ENCODE data around the gene MAP3K20.
"Not testable (repeated sequence)": the region's sequence is repeated elsewhere in the genome, so short reads cannot be mapped to it uniquely, and the experiment has no call there.

The MAP3K20 gene

GRCh38 chr2:173205375-173205774 lies 129.7 kb downstream of the MAP3K20 start:
- Histone ChIP-seq H3K27me3 (no peaks in the 10 kb centered on the region), H3K4me3 (ENCODE audit: low read depth in 1 of 2, low read length in 1 of 2) (no peak overlapping the region), H3K36me3 (no peaks in the 10 kb centered on the region), H3K9me3 (no peaks in the 10 kb centered on the region), H3K4me1 (ENCODE audit: control insufficient read depth in 1 of 2, insufficient read depth in 1 of 2, low read depth in 1 of 2, low read length in 1 of 2) (no peaks in the 10 kb centered on the region), H3K27ac (no peak overlapping the region)
- TF ChIP-seq, protein P1, sequence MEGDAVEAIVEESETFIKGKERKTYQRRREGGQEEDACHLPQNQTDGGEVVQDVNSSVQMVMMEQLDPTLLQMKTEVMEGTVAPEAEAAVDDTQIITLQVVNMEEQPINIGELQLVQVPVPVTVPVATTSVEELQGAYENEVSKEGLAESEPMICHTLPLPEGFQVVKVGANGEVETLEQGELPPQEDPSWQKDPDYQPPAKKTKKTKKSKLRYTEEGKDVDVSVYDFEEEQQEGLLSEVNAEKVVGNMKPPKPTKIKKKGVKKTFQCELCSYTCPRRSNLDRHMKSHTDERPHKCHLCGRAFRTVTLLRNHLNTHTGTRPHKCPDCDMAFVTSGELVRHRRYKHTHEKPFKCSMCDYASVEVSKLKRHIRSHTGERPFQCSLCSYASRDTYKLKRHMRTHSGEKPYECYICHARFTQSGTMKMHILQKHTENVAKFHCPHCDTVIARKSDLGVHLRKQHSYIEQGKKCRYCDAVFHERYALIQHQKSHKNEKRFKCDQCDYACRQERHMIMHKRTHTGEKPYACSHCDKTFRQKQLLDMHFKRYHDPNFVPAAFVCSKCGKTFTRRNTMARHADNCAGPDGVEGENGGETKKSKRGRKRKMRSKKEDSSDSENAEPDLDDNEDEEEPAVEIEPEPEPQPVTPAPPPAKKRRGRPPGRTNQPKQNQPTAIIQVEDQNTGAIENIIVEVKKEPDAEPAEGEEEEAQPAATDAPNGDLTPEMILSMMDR (IDR thresholded peaks at IDR 0.05): no peak

DNA sequence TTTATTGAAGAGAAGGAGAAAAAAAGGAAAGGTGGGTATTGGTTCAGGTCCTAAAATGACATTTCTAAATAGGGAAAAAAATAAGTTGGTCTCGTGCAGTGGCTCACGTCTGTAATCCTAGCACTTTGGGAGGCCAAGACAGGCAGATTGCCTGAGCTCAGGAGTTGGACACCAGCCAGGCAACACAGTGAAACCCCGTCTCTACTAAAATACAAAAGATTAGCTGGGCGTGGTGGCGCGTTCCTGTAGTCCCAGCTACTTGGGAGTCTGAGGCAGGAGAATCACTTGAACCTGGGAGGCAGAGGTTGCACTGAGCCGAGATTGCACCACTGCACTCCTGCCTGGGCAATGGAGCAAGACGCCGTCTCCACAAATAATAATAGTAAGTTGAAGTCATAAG lies 131.5 kb downstream of the MAP3K20 start:
- not testable (repeated sequence) for H3K4me1 ChIP-seq (ENCODE audit: control insufficient read depth in 1 of 2, insufficient read depth in 1 of 2, low read depth in 1 of 2, low read length in 1 of 2); H3K36me3 ChIP-seq; H3K27ac ChIP-seq; H3K27me3 ChIP-seq; H3K4me3 ChIP-seq (ENCODE audit: low read depth in 1 of 2, low read length in 1 of 2); H3K9me3 ChIP-seq

DNA sequence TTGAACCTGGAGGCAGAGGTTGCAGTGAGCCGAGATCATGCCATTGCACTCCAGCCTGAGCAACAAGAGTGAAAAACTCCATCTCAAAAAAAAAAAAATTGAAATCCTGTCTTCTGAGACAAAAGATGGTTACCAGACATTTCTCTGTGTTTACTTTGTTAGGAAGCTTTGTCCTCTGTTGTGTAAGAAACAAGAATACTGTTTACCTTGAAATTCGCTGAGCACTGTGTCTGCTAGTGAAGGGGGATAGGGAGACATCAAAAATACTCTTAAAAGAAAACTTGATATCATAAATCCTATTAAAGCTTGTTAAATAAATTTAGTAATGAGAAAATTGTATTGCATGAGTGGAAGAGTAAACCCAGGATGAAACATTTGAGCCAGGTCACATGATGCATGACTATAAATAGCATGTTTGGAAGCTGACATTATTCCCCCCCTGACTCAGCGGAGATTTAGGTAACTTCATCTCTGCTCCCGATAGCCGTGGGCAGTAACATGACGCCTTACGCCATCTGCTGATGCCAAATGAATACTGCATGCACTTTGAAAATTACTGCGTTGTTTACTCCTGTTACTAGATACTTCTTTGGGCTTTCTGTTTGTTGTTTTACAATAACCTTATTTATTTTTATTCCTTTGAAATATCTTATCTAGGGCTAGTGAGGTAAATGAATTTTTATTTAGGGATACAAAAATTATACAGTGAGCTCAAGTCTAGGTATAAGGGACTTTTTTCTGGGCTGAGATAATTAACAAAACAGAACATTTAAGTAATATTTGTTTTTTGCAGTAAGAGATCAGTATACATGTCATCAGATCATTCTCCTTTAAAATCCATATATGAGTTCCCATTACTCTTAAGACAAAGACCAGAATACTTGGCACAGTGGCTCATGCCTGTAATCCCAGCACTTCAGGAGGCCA lies 134.9 kb downstream of the MAP3K20 start:
- Histone ChIP-seq H3K27me3 (no peaks in the 10 kb centered on the region), H3K27ac (no peak overlapping the region), H3K36me3 (no peaks in the 10 kb centered on the region), H3K4me3 (ENCODE audit: low read depth in 1 of 2, low read length in 1 of 2) (no peak overlapping the region), H3K4me1 (ENCODE audit: control insufficient read depth in 1 of 2, insufficient read depth in 1 of 2, low read depth in 1 of 2, low read length in 1 of 2) (peaks cover 0 to 3% of the 10 kb centered on the region in 2 experiments), H3K9me3 (no peaks in the 10 kb centered on the region)
- TF ChIP-seq, protein P1 (IDR thresholded peaks at IDR 0.05): peak; percentile 81

GRCh38 chr2:173213181-173213580 lies 137.5 kb downstream of the MAP3K20 start:
- H3K4me3 ChIP-seq (ENCODE audit: low read depth in 1 of 2, low read length in 1 of 2): no peak overlapping the region
- H3K9me3 ChIP-seq: no peaks in the 10 kb centered on the region
- no peaks in the 10 kb centered on the region for H3K36me3 ChIP-seq
- H3K4me1 ChIP-seq (ENCODE audit: control insufficient read depth in 1 of 2, insufficient read depth in 1 of 2, low read depth in 1 of 2, low read length in 1 of 2): peaks cover 4 to 9% of the 10 kb centered on the region in 2 experiments
- H3K27me3 ChIP-seq: no peaks in the 10 kb centered on the region
- H3K27ac ChIP-seq: no peak overlapping the region
- TF ChIP-seq, protein P1 (IDR thresholded peaks at IDR 0.05): no peak

DNA sequence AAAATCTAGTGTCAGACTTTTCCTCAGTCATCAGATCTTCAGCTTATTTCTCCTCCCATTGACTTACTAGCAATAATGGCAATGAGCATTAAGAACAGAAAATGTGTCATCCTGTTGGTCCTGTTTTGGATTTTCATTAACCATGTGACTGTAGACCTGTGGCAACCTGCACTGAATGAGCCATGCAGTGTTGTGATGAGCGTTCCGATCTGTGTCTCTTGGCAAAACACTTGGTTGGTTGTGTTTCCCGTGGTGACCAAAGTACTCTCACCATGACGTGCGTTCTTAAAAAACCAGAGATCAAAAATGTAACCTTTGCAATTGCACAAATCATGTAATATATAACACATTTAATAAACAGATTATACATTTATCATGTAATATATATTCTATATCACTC lies 138.6 kb downstream of the MAP3K20 start:
- H3K27ac ChIP-seq: no peak overlapping the region
- no peaks in the 10 kb centered on the region for H3K27me3 ChIP-seq

GRCh38 chr2:173215316-173215715 lies 139.7 kb downstream of the MAP3K20 start:
- H3K36me3 ChIP-seq: no peaks in the 10 kb centered on the region
- TF ChIP-seq, protein P1 (IDR thresholded peaks at IDR 0.05): no peak
- no peaks in the 10 kb centered on the region for H3K27me3 ChIP-seq
- peaks cover 12 to 14% of the 10 kb centered on the region in 2 experiments for H3K4me1 ChIP-seq (ENCODE audit: control insufficient read depth in 1 of 2, insufficient read depth in 1 of 2, low read depth in 1 of 2, low read length in 1 of 2)
- H3K27ac ChIP-seq: no peak overlapping the region
- no peaks in the 10 kb centered on the region for H3K9me3 ChIP-seq
- H3K4me3 ChIP-seq (ENCODE audit: low read depth in 1 of 2, low read length in 1 of 2): no peak overlapping the region

More for the DNA sequence above, 138.6 kb downstream of the MAP3K20 start:
- H3K4me1 ChIP-seq (ENCODE audit: control insufficient read depth in 1 of 2, insufficient read depth in 1 of 2, low read depth in 1 of 2, low read length in 1 of 2): peaks cover 10 to 14% of the 10 kb centered on the region in 2 experiments
- TF ChIP-seq, protein P1 (IDR thresholded peaks at IDR 0.05): no peak
- no peaks in the 10 kb centered on the region for H3K36me3 ChIP-seq
- H3K4me3 ChIP-seq (ENCODE audit: low read depth in 1 of 2, low read length in 1 of 2): no peak overlapping the region
- H3K9me3 ChIP-seq: no peaks in the 10 kb centered on the region

Data from neutrophil (primary cell).